ENCODE measurements around the gene MDGA2.

Gene MDGA2

DNA sequence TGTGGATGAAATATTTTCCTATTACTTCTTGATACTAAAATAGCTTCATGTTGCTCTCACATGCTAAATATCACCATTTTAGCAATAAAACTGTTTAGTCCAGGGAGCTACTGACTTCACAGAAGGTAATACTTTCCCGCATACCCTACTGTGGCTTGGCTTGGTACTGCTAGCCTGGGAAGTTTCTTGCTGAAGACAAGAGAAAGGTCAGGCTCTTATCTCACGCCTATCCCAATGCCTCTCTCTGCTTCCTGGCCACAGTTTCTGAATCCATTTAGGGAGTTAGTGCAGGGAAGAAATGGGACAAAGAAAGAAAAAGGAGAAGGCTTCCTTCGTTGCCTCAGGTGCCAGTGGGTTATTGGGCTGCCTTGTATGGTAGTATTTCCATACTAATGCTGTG lies 228.3 kb downstream of the MDGA2 start:
- in situ Hi-C loops (cut with HindIII; ENCODE audit: low sequenced_read_pairs), result no loop called here
- no peak overlapping the region for H3K4me3 ChIP-seq (ENCODE audit: low read depth, low read length)
- TF ChIP-seq, protein P1, sequence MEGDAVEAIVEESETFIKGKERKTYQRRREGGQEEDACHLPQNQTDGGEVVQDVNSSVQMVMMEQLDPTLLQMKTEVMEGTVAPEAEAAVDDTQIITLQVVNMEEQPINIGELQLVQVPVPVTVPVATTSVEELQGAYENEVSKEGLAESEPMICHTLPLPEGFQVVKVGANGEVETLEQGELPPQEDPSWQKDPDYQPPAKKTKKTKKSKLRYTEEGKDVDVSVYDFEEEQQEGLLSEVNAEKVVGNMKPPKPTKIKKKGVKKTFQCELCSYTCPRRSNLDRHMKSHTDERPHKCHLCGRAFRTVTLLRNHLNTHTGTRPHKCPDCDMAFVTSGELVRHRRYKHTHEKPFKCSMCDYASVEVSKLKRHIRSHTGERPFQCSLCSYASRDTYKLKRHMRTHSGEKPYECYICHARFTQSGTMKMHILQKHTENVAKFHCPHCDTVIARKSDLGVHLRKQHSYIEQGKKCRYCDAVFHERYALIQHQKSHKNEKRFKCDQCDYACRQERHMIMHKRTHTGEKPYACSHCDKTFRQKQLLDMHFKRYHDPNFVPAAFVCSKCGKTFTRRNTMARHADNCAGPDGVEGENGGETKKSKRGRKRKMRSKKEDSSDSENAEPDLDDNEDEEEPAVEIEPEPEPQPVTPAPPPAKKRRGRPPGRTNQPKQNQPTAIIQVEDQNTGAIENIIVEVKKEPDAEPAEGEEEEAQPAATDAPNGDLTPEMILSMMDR (IDR thresholded peaks at IDR 0.05; ENCODE audit: low read depth, low read length, missing control alignments), result no peak
- DNase-seq (ENCODE audit: low read depth), result no peak

DNA sequence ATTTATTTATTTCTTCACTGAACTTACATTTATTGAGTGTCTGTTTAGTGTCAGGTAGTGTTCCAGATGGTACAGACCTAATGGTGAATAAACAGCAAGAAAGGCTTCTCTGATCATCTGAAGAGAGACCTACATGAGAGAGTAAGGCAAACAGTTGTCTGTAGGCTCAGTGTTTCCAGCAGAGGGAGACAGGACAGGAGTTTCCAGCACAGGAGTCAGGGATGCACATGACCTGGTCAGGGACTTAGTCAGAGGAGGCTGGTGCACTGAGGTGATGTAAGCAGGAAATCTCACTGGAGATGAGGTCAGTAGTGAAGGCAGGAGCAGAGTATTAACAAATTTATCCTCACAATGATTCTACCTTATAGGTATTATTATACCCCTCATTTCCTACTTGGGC lies 233.2 kb downstream of the MDGA2 start:
- peak; percentile 2 for DNase-seq (ENCODE audit: low read depth)
- in situ Hi-C loops (cut with HindIII; ENCODE audit: low sequenced_read_pairs), result no loop called here
- TF ChIP-seq, protein P1 (IDR thresholded peaks at IDR 0.05; ENCODE audit: low read depth, low read length, missing control alignments), result peak; percentile 27

DNA sequence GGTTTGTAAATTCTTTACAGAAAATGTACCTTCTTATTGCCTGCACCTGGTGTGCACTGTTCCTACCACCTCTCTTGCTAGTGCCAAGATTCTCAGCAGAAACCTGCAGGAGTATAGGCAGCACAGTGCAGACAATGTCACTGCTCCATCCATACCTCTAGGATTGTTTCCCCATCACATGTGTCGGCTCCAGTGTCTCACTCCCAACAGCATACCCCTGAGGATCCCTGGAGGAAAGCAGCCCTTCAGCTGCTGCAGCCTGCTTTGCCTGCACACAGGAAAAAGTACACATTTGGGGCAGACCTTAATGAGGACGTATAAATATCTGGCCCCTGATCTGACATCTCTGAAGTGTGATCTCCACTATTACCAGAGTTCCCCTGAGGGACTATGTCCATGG lies 235.5 kb downstream of the MDGA2 start:
- DNase-seq (ENCODE audit: low read depth), result no peak
- no peak overlapping the region for H3K4me3 ChIP-seq (ENCODE audit: low read depth, low read length)
- TF ChIP-seq, protein P1 (IDR thresholded peaks at IDR 0.05; ENCODE audit: low read depth, low read length, missing control alignments), result no peak
- in situ Hi-C loops (cut with HindIII; ENCODE audit: low sequenced_read_pairs), result no loop called here

More for the DNA sequence above, 233.2 kb downstream of the MDGA2 start:
- no peak overlapping the region for H3K4me3 ChIP-seq (ENCODE audit: low read depth, low read length)

DNA sequence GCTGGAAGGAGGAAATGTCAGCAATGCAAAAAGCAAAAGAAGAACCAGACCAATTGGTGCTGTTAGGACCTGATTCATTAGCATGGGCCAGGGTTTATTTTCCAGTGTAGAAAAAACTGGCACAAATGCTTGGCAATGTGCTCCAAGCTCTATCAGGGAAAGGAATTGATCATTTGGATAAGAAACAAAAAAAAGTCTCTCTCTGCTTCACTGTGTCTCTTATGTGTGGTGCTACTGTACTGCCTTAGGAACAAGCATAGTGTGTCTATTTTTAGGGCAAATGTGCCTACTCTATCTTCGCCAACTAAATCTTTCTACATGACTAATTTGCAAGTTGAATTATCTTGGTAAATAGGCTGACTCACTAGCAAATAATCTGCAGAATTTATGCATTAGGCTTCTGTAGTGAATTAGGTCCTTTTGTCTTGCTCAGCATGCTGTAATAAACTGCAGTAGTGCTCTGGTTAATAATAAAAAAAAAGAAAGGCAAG lies 236.7 kb downstream of the MDGA2 start:
- DNase-seq (ENCODE audit: low read depth), result peak; percentile 38
- TF ChIP-seq, protein P1 (IDR thresholded peaks at IDR 0.05; ENCODE audit: low read depth, low read length, missing control alignments), result no peak
- in situ Hi-C loops (cut with HindIII; ENCODE audit: low sequenced_read_pairs), result no loop called here
- no peak overlapping the region for H3K4me3 ChIP-seq (ENCODE audit: low read depth, low read length)

DNA sequence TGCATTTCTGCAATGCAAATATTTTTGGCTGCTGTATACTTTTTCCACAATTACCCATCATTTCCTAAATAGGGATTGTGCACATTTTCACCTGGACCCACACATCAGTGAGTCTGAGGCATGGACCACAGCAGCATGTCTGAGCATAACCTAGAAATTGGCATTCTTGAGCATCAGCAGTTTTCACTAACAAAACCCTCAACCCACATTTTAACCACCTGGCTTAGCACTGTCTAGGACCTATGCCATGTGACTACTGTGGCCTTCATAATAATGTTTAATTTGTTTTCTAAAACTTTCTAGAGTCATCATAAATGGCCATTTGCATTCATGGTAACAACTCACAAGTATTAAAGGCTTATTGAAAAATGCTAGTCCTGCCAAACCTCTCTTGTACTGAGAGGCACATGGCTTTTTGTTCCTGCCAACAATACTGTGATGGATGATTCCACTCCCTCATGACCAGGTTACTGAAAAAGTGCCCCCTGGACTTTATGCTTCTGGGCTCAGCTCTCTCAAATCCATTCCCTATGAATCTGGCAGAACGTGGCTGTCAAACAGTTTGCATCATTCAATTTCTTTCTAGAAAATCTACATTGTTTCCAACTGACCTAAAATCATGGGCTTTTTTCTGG lies 240.0 kb downstream of the MDGA2 start:
- in situ Hi-C loops (cut with HindIII; ENCODE audit: low sequenced_read_pairs), result no loop called here
- no peak overlapping the region for H3K4me3 ChIP-seq (ENCODE audit: low read depth, low read length)
- TF ChIP-seq, protein P1 (IDR thresholded peaks at IDR 0.05; ENCODE audit: low read depth, low read length, missing control alignments), result no peak
- no peak for DNase-seq (ENCODE audit: low read depth)

DNA sequence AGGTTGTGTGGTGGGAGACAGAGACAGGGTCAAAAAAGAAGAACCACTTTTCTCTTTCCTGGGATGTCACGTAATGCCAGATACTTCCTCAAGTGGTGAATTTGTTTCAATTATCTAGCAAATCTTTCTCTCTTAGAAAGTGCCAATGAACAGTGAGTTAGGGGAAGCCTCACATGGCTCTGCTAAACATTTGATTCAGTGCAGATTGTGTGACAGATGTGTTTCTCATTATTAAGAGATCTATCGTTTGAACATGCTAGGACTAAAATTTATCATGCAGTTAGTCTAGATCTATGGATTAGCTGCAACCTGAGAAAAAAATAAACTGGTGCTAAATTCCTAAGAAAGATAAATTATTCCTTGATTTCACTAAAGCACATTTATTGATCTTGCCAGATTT lies 247.8 kb downstream of the MDGA2 start:
- TF ChIP-seq, protein P1 (IDR thresholded peaks at IDR 0.05; ENCODE audit: low read depth, low read length, missing control alignments), result no peak
- in situ Hi-C loops (cut with HindIII; ENCODE audit: low sequenced_read_pairs), result no loop called here
- no peak for DNase-seq (ENCODE audit: low read depth)
- H3K4me3 ChIP-seq (ENCODE audit: low read depth, low read length), result no peak overlapping the region
